GM21529 (cell line): ENCODE data around the gene KLHL35.
"Not testable (repeated sequence)": the region's sequence is repeated elsewhere in the genome, so short reads cannot be mapped to it uniquely, and the experiment has no call there.

Experiments
- ATAC-seq: cut with Tn5 transposase; IDR thresholded peaks from one replicate; pipeline ENCODE4 v1.9.1; 2021; ENCODE audit not compliant: unreplicated experiment

KLHL35 gene

DNA sequence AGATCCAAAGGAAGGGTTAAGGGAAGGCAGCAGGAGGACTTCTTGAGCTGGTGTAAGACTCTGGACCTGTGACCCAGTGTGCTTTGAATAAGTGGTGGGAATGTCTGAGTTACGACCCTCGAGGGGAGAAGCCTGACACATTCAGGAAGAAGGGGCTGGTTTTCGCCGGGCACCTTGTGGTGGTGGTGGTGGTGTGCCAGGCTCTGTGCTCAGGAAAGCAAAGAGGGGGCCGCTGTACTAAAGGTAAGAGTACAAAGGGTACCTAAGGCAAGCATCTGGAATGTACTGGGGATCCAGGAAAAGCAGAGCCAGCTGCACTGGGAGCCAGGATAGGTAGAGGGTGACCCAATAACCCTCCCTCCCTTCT, 6.3 kb downstream of the KLHL35 start:
- no peak for ATAC-seq

DNA sequence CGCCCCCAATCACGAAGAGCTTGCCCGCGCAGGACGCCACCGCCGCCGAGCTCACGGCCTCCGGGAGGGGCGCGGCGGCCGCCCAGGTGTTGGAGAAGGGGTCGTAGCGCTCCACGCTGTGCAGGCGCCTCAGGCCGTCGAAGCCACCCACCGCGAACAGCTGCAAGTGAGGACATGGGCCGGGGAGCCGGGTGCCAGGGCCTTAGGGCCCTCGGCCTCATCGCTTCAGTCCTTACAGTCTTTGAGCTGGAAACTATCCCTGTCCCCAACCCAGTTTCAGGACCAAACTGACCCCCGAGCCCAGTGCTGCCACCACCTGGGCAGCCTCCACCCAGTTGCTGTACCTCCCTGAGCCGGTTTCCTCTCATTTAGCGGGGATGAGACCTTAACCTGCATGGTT, 7.6 kb downstream of the KLHL35 start:
- no peak for ATAC-seq

DNA sequence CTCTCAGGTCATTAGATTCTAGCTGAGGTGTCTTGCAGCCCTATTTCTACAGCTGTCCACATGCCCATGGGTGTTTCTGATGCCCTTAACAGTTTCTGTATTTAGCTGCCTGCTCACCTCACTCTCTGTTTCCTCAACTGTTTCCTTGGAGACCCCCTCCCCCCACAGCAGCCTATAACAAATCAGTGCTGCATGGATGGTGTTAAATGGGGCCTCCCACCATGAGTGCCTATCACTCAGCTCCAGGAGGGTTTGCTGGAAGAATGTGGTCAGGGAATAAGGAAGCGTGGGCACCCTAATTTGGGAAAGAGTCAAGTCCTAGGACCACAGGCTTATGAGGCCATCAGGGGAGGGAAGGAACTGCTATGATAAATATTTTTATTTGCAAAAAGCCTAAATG, 8.6 kb downstream of the KLHL35 start:
- no peak for ATAC-seq

DNA sequence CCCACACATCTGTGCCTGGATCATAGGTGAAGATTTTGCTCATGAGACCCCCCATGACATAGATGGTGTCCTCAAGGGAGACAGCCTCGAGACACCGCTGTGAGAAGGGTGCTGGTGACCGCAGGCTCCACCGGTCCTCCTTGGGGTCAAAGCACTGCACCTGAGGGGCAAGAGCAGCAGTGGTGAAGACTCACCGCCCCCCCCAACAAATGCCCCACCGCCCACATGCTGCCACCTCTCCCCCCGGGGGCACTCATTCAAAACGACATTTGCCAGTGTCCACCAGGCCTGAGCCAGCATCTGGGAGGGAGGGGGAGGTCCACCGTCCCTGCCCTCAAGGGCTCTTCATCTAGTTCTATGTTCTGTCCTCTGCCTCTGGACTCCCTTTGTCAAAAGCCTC, 9.3 kb downstream of the KLHL35 start:
- no peak for ATAC-seq

DNA sequence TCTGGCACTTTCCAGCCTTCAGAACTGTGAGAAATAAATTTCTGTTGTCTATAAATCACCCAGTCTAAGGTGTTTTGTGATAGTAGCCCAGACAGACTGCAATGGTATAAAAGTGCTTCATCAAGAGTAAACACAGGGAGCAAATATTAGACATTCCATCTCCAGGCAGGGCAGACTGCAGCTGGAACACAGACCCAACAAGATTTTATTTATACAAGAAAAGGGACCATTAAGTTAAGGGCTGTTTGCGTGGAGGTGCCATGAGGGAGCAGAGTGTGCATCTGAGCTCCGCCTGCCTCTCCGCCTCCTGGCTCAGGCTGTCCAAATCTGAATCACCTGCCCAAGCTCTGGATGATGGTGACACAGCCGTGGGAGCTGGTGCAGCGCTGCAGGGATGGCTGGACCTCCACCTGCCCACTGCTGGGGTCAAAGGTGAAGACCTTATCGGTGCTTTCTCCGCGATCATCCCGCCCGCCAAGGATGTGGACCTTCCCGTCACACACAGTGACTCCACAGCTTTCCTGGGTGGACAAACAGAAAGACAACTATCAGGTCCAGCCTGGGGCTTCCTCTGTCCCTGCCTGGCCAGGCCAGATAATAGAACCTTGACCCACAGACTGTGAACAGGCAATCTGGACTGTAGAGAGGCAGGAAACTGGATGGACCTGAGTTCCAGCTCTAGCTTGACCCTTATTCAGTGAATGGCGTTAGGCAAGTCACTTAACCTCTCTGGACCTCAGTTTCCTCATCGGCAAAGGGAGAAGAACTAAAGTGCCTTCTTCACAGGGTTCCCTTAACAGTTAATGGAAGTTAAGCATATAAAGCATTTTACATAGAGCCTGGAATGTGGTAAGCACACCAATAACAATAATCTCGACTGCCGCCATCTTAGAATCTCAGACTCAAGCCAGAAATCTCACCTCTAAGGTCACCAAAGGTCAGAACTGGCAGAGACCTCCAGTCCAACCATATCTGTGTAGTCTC, 10.5 kb downstream of the KLHL35 start:
- no peak for ATAC-seq

DNA sequence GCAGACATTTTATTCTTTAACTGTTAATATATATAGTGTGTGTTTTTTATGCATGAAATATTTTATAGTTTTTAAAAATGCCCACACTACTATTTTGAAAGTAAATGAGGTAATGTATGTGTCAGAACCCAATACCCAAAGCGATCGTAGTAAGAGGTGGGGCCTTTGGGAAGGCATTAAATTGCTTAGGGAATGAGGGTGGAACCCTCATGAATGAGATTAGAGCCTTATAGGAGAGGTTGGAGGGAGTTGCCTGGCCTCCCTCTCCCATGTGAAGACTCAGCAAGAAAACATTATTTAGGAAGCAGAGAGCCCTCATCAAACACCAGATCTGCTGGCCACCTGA, 11.1 kb downstream of the KLHL35 start:
- no peak for ATAC-seq

DNA sequence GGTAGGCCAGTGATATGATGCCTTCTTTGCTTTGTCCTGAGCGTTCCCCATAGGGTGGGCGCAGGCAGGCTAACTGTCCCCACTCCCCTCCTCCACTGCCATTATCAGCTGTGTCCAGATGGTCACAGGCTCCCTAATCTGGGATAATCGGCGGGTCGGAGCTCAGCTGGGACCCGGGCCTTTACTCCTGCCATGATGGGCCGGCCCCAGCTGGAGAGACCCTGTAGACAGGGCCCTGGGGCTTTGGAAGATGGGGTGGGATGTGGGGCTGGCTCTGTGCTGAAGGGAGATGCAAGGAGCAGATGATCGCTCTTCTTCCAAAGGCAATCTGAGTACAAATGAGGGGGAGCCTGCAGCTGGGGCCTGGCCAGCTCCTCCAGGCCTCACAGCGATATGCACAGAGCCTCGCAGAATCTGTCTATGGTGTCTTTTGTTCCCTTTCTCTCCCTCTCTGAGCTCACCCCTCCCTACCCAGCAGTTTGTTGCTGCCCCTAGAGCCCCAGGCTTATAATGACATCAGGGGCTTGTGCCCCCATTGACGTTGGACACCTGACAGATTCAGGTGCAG, 11.9 kb downstream of the KLHL35 start:
- no peak for ATAC-seq

DNA sequence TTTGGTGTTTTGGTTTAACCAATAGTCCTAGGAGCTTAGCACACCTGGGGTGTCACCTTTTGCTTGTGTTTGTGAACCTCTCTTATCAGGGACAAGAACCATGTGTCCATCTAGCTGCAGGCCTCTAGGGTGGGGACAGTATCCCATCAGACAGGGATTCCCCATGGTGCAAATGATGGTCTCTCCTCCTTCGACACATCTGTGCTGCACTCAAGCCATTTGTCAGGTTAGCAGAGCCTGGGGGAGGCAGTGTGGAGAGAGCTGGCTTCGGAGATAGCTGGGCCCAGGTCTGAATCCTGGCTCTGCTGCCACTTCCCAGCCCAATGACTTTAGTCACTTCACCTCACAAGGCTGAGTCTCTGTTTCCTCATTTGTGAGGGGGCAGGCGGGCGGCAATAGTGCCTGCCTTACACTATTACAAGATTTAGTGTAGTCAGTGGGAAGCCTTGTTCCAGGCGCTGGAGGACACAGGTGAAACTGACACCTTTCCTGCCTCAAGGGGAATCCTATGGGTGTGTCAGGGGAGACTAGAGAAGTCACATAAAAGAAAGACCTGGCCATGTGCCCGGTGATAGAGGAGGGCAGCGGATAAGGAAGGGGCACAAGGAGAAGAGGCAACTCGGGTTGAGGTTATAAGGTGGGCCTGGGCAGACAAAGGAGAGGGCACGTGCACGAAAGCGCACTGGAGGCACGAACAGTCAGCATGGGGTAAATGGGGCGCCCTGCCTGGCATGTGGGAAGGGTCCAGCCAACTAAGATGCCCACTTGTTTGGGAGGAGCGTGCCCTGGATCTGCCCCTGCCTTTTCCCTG, 12.6 kb downstream of the KLHL35 start:
- no peak for ATAC-seq

DNA sequence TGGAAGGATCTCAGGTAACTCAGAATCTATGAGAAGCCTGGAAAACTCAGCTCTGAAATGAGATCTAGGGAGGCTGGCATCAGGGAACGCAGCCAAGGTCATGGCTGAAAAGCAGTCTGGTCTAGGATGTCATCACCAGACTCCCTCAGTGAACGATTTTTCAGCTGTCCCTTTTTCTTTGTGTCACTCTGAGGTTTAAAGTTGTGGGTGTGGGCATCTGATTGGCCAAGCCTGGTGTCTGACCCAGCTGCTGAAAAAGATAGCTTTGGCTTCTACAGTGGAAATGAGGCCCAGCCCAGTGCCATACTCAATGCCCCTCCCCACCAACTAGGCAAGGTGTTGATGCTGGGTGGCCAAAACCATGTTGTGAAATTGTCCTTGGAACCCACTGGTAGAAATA, 19.1 kb downstream of the KLHL35 start:
- no peak for ATAC-seq

DNA sequence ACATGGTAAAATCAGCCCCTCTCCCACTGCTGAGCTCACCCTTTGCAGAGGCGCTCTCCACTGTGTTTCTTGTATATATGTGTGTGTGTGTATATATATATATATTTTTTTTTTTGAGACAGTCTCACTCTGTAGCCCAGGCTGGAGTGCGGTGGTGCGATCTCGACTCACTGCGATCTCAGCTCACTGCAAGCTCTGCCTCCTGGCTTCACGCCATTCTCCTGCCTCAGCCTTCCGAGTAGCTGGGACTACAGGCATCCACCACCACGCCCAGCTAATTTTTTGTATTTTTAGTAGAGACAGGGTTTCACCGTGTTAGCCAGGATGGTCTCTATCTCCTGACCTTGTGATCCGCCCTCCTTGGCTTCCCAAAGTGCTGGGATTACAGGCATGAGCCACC, 19.9 kb downstream of the KLHL35 start:
- ATAC-seq, result not testable (repeated sequence)

DNA sequence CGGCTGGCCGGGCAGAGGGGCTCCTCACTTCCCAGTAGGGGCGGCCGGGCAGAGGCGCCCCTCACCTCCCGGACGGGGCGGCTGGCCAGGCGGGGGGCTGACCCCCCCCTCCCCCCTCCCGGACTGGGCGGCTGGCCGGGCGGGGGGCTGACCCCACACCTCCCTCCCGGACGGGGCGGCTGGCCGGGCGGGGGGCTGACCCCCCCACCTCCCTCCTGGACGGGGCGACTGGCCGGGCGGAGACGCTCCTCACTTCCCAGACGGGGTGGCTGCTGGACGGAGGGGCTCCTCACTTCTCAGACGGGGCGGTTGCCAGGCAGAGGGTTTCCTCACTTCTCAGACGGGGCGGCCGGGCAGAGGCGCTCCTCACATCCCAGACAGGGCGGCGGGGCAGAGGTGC, 23.0 kb downstream of the KLHL35 start:
- ATAC-seq, result not testable (repeated sequence)

DNA sequence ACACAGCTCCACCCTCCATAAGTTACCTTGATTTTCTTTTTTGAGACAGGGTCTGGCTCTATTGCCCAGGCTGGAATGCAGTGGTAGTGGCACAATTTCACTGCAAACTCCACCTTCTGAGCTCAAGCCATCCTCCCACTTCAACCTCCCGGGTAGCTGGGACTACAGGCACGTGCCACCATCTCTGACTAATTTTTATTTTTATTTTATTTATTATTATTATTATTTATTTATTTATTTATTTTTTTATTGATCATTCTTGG, 24.1 kb downstream of the KLHL35 start:
- ATAC-seq, result no peak

DNA sequence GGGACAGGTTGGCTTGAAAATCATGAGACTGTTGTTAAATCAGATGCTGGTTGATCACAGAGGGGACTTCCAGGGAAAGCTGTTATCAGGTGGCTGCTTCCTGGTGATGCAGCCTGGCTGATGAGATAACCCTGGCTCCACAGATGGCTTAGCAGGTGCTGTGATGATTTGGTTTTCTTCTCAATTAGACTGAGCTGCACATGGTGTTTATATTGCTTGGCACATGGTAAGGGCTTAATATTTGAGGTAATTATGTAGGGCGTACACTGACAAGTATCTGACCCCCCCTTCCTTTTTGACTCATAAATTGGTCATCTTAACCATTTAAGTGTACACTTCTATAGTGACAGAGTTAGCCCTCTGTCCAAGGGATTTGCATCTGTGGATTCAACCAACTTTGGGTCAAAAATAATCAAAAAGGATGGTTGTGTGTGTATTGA, 26.6 kb downstream of the KLHL35 start:
- no peak for ATAC-seq

DNA sequence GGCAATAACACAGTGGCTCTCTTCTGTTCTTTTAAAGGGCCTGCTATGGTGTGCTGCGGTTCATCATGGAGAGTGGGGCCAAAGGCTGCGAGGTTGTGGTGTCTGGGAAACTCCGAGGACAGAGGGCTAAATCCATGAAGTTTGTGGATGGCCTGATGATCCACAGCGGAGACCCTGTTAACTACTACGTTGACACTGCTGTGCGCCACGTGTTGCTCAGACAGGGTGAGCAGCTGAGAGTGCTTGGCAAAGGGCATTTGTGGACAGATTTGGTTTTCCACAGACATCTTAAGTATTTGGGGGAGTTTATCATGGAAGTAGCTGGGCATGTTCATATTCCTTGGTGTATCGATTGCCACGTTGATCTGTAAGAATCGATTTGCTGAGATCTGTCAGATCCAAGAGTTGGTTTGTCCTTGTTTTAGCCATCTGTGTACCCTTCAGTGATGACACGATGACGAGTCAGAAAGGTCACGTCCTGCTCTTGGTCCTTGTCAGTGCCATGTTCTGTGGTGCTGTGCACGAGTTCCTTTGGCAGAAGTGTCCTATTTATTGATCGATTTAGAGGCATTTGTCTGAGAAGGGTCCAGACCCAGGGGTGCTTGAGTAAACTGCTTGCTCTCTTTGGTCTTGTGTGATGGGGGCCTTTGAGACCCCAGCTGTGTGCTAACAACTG, 28.9 kb downstream of the KLHL35 start:
- no peak for ATAC-seq

DNA sequence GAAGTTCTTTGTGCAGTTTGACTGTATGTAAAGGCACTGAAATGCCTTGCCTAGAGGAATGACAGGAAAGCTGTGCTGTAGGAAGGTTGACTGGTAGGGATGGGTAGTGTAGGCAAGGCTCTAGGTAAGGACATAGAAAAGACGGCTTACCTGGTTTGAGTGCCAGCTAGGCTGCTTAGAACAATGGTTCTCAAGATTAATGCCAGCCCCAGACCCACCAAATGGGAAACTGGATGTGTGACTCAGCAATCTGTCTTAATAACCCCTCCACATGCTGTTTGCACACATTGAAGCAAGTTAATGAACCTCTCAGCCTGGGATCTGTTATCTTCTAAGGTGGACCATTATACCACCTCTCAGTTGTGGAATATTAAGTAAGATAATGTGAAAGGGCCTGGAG, 30.0 kb downstream of the KLHL35 start:
- no peak for ATAC-seq

DNA sequence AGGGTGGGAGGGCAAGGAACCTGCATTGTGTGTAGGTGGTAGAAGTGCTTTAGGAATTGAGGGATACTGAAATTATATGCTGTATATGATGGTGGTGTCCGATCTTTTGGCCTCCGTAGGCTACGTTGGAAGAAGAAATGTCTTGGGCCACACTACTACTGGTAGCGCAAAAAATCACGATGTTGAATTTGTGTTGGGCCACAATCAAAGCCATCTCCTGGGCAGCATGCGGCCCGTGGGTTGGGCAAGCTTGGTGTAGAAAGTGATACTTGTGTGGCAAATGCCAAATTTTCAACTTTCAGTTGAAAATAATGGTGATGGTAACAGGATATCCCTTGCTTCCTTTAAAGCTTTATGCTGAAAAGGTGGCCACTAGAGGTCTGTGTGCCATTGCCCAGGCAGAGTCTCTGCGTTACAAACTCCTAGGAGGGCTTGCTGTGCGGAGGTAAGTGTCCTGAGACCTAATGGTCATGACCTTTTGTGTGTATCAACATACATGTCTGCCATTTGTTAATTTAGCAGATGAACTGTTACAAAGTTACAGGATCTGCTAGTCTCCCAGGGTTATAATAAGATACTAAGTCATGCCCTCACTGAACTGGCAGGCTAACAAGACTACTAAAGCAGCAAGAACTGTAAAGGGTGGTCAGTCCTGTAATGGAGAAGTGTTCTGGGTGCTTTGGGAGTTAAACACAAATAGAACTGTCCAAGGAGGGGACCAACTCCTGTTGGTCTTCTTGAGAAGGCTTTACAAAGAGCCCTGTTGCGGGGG, 30.8 kb downstream of the KLHL35 start:
- no peak for ATAC-seq

DNA sequence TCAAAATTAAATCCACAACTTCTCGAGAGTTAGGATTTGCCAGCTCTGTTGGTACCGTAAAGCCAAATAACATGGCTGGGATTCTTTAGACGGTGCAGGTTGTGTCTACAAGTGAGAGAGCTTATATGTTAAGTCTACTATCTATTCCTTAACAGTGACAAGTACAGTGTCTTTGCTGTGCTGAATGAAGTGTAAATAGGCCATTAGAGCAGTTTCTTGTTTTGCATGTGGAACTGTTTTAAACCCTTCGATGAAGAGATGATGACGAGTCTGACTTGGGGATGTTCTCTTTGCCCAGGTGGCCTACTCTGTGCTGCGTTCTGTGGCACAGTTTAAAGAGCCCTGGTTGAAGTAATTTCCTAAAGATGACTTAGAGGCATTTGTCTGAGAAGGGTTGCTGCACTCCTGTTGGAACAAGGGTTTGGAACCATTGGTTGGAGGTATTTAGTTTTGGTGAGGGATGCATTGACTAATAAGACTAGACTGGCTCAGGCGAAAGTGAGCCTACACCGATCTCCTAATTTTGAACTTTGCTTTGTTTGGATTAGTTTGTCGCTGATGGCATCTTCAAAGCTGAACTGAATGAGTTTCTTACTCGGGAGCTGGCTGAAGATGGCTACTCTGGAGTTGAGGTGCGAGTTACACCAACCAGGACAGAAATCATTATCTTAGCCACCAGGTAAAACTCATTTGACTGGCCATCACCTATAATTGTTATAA, 32.7 kb downstream of the KLHL35 start:
- no peak for ATAC-seq

DNA sequence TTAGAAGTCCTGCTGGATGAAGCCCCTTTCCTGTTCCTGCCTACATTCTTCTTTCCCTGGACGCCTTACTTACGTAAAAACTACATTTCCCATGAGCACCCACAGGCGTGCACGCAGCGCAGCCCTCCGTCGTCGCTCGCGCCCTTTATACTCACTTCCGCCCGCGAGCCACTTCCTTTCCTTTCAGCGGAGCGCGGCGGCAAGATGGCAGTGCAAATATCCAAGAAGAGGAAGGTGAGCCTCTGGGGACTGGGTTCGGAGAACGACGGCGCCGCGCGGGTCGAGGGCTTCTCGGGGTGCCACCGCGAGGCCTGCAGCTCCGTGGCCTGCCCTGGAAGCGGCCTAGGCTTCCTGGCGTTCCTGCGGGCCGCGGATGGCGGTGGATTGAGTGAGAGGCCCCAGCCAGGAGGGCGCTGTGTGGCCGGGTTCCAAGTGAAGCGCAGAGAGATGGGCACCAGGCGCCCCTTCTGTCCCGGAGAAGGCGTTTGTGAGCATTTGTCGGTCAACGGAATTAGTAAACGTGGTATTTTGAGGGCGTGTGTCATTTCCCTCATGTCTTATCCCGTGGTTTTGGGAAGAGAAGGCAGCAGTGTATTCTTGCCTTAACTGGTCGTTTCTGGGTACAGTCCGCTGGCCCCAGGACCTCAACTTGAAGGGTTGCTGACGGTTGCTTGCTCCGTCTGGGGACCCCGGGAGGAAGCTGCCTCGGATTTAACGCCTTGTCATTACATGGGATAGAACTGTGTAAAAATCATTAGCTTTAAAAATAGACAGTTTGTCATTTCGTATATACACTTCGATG, 33.5 kb downstream of the KLHL35 start, which contains the start of gene RPS3:
Gene RPS3, plus strand, starts transcription at position 175 of the 802 bp plus-strand sequence. Its CDS starts 30 bp downstream, at position 205.
- peak; percentile 90 for ATAC-seq

DNA sequence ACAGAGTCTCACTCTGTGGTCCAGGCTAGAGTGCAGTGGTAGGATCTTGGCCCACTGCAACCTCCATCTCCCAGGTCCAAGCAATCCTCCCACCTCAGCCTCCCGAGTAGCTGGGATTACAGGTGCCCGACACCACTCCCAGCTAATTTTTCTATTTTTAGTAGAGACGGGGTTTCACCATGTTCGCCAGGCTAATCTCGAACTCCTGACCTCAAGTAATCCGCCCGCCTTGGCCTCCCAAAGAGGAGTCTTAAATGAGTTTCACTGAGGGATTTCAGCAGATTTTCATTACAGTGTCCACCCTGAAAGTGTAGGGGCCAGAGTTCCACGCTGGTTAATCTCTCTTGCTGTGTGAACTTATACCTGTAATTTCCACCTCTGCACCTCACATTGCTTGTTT, 34.1 kb downstream of the KLHL35 start:
- no peak for ATAC-seq
